ENCODE data around the gene BICDL2. TPM values are rescaled to one million over a fixed set of nuclear protein-coding genes. Genes with fewer than 3 reads are reported as not detected.

Gene BICDL2
- total RNA-seq, 4 donors from 2014 or later = 0.31 to 3.1 (median 0.31) TPM; not detected in 1

- no peak for ATAC-seq
- 0% methylated on average over 1 of the region's 19 CpGs; no CpG with 5 or more reads in 1 of the 2 donors for WGBS, 2 donors (ENCODE audit: low coverage in 1 of 2)
Observed at GRCh38 chr16:3035289-3035971, 1.3 kb downstream of the BICDL2 start.

DNA sequence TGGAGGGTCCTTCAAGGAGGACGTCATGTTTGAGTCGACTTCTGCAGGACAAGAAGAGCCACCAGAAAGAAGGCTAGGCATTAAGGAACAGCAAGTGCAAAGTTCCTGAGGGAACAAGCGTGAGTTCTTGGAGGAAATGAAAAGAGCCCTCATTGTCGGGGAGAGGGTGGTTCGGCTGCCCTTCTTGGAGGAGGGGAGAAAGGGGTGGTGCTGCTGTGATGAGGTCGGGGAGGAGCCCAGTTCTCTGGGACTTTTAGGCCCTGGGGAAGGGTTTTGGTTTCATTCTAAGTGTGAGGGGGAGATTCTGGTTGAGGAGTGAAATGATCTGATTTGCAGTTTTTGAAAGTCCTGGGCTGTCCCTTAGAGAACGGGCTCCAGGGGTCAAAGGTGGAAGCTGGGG, 4.1 kb downstream of the BICDL2 start:
- TF ChIP-seq POLR2AphosphoS5 (IDR thresholded peaks at IDR 0.05) (no peak), POLR2A (IDR thresholded peaks at IDR 0.05) (no peak), CTCF (IDR thresholded peaks at IDR 0.05) (no peak), EP300 (IDR thresholded peaks at IDR 0.05) (no peak)
- H3K27ac ChIP-seq = no peak overlapping the region
- H3K4me1 ChIP-seq = peaks cover 0 to 37% (median 22%) of the 10 kb centered on the region in 3 donors
- H3K9me3 ChIP-seq = no peaks in the 10 kb centered on the region
- no peak overlapping the region for H3K4me3 ChIP-seq
- peaks cover 91% of the 10 kb centered on the region for H3K27me3 ChIP-seq
- WGBS, 2 donors (ENCODE audit: low coverage in 1 of 2) = 28 to 32% methylated on average over 6 of the region's 7 CpGs
- no peaks in the 10 kb centered on the region for H3K36me3 ChIP-seq
- no peak for ATAC-seq

More at GRCh38 chr16:3035289-3035971, 1.3 kb downstream of the BICDL2 start:
- H3K9me3 ChIP-seq = no peaks in the 10 kb centered on the region
- peaks cover 98% of the 10 kb centered on the region for H3K27me3 ChIP-seq
- no peak overlapping the region for H3K4me3 ChIP-seq
- peaks cover 0 to 12% (median 7%) of the 10 kb centered on the region in 3 donors for H3K4me1 ChIP-seq
- no peak overlapping the region for H3K27ac ChIP-seq
- no peak for TF ChIP-seq POLR2AphosphoS5 (IDR thresholded peaks at IDR 0.05)
- TF ChIP-seq EP300 (IDR thresholded peaks at IDR 0.05) = no peak
- TF ChIP-seq POLR2A (IDR thresholded peaks at IDR 0.05) = no peak
- no peak for TF ChIP-seq CTCF (IDR thresholded peaks at IDR 0.05)
- no peaks in the 10 kb centered on the region for H3K36me3 ChIP-seq

GRCh38 chr16:3030222-3031212, 6.2 kb downstream of the BICDL2 start:
- TF ChIP-seq CTCF (IDR thresholded peaks at IDR 0.05) = no peak
- TF ChIP-seq POLR2A (IDR thresholded peaks at IDR 0.05) = no peak
- TF ChIP-seq EP300 (IDR thresholded peaks at IDR 0.05) = no peak
- no peak for TF ChIP-seq POLR2AphosphoS5 (IDR thresholded peaks at IDR 0.05)
- Histone ChIP-seq H3K27me3 (peaks cover 70% of the 10 kb centered on the region), H3K36me3 (peaks cover 0 to 20% of the 10 kb centered on the region in 2 donors), H3K9me3 (no peaks in the 10 kb centered on the region), H3K4me3 (no peak overlapping the region), H3K4me1 (peaks cover 0 to 25% (median 15%) of the 10 kb centered on the region in 3 donors), H3K27ac (no peak overlapping the region)
- WGBS, 2 donors (ENCODE audit: low coverage in 1 of 2) = 60% methylated on average over 2 of the region's 33 CpGs; no CpG with 5 or more reads in 1 of the 2 donors
- no peak for ATAC-seq

DNA sequence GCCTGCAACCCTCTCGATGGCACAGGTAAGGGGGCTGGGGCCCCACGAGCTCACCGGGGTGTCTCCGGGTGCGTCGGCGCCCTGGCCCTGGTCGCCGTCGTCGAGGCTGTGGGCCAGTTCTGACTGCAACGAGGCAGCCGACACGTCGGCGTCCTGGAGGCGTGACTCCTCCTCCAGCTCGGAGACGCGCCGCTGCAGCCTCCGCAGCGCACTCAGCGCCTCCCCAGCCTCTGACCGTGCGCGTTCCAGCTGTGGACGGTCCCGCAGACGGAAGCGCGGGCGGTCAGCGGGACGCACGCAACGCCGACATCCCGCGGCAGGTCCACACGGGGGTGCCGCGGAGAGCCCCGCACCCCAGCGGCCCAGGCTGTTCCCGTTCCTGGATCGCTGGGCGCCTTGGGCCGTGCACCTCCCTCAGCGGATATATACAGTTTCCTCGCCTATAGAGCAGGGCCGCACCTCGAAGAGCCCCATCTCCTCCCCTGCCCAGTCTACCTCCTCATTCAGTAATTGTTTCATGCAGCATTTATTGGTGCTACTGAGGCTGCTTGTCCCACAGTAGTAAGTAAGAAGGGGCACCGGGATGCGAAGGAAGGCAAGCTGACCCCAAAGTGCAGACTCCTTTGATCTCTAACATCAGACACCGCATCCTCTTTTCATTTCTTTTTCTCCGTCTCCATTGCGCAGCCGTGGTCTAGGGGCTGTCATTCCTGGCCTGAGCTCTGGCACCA, 7.1 kb downstream of the BICDL2 start:
- H3K36me3 ChIP-seq = peaks cover 0 to 22% of the 10 kb centered on the region in 2 donors
- H3K4me1 ChIP-seq = peaks cover 0 to 33% (median 15%) of the 10 kb centered on the region in 3 donors
- peak overlapping the region in 1 of 2 donors; percentile 14 for H3K4me3 ChIP-seq
- peaks cover 62% of the 10 kb centered on the region for H3K27me3 ChIP-seq
- no peak for ATAC-seq
- no peaks in the 10 kb centered on the region for H3K9me3 ChIP-seq
- TF ChIP-seq CTCF (IDR thresholded peaks at IDR 0.05) (no peak), POLR2AphosphoS5 (IDR thresholded peaks at IDR 0.05) (no peak), EP300 (IDR thresholded peaks at IDR 0.05) (no peak), POLR2A (IDR thresholded peaks at IDR 0.05) (no peak)
- no peak overlapping the region for H3K27ac ChIP-seq
- 39 to 56% methylated on average over 7 to 9 of the region's 59 CpGs for WGBS, 2 donors (ENCODE audit: low coverage in 1 of 2)

Measured in gastroesophageal sphincter (tissue), 4 donors.